ENCODE results near the gene ISG20L2. TPM values are rescaled to one million over a fixed set of nuclear protein-coding genes. Genes with fewer than 3 reads are reported as not detected.

ISG20L2 gene
- total RNA-seq, 2 donors from 2014 or later = 38.8 to 74.9 TPM

GRCh38 chr1:156748670-156749418 lies 20.3 kb upstream of the ISG20L2 start:
- peak overlapping the region; percentile 97 for H3K27ac Mint-ChIP-seq
- H3K27me3 Mint-ChIP-seq = no peaks in the 10 kb centered on the region
- peaks cover 75% of the 10 kb centered on the region for H3K36me3 Mint-ChIP-seq (ENCODE audit: low read depth)
- H3K9me3 Mint-ChIP-seq = no peaks in the 10 kb centered on the region
- peaks cover 20% of the 10 kb centered on the region for H3K4me1 Mint-ChIP-seq
- peak; percentile 30 for ATAC-seq (replicated peaks)
- H3K4me3 Mint-ChIP-seq = peak overlapping the region; percentile 97

GRCh38 chr1:156747742-156748669 lies 19.4 kb upstream of the ISG20L2 start:
- ATAC-seq (replicated peaks) = peak; percentile 0
- no peaks in the 10 kb centered on the region for H3K9me3 Mint-ChIP-seq
- H3K27me3 Mint-ChIP-seq = no peaks in the 10 kb centered on the region
- peaks cover 83% of the 10 kb centered on the region for H3K36me3 Mint-ChIP-seq (ENCODE audit: low read depth)
- H3K4me1 Mint-ChIP-seq = peaks cover 22% of the 10 kb centered on the region
- peak overlapping the region; percentile 97 for H3K27ac Mint-ChIP-seq
- H3K4me3 Mint-ChIP-seq = peak overlapping the region; percentile 97

GRCh38 chr1:156746728-156747631 lies 18.4 kb upstream of the ISG20L2 start:
- no peak for ATAC-seq (replicated peaks)
- no peaks in the 10 kb centered on the region for H3K27me3 Mint-ChIP-seq
- no peaks in the 10 kb centered on the region for H3K9me3 Mint-ChIP-seq
- peak overlapping the region; percentile 97 for H3K4me3 Mint-ChIP-seq
- peaks cover 22% of the 10 kb centered on the region for H3K4me1 Mint-ChIP-seq
- H3K36me3 Mint-ChIP-seq (ENCODE audit: low read depth) = peaks cover 91% of the 10 kb centered on the region
- peak overlapping the region; percentile 97 for H3K27ac Mint-ChIP-seq

- Mint-ChIP-seq H3K4me1 (peaks cover 25% of the 10 kb centered on the region), H3K27ac (peak overlapping the region; percentile 97), H3K27me3 (no peaks in the 10 kb centered on the region), H3K9me3 (no peaks in the 10 kb centered on the region), H3K36me3 (ENCODE audit: low read depth) (peaks cover 95% of the 10 kb centered on the region), H3K4me3 (peak overlapping the region; percentile 97)
- no peak for ATAC-seq (replicated peaks)
Observed at GRCh38 chr1:156746406-156746727, 17.8 kb upstream of the ISG20L2 start.

- Mint-ChIP-seq H3K27me3 (no peaks in the 10 kb centered on the region), H3K36me3 (ENCODE audit: low read depth) (peaks cover 99% of the 10 kb centered on the region), H3K4me1 (peaks cover 25% of the 10 kb centered on the region), H3K9me3 (no peaks in the 10 kb centered on the region), H3K4me3 (peak overlapping the region; percentile 97), H3K27ac (peak overlapping the region; percentile 97)
- no peak for ATAC-seq (replicated peaks)
Observed at GRCh38 chr1:156745881-156746280, 17.3 kb upstream of the ISG20L2 start.

- Mint-ChIP-seq H3K27ac (peak overlapping the region; percentile 97), H3K9me3 (no peaks in the 10 kb centered on the region), H3K4me1 (peaks cover 25% of the 10 kb centered on the region), H3K27me3 (no peaks in the 10 kb centered on the region), H3K36me3 (ENCODE audit: low read depth) (peaks cover 98% of the 10 kb centered on the region), H3K4me3 (peak overlapping the region; percentile 97)
- ATAC-seq (replicated peaks) = no peak
Observed at GRCh38 chr1:156744786-156745419, 16.3 kb upstream of the ISG20L2 start.

GRCh38 chr1:156744344-156744743 lies 15.8 kb upstream of the ISG20L2 start:
- Mint-ChIP-seq H3K27ac (peak overlapping the region; percentile 97), H3K4me1 (peaks cover 25% of the 10 kb centered on the region), H3K9me3 (no peaks in the 10 kb centered on the region), H3K27me3 (no peaks in the 10 kb centered on the region), H3K4me3 (peak overlapping the region; percentile 98), H3K36me3 (ENCODE audit: low read depth) (peaks cover 94% of the 10 kb centered on the region)
- no peak for ATAC-seq (replicated peaks)

GRCh38 chr1:156743367-156744302 lies 15.1 kb upstream of the ISG20L2 start:
- peak overlapping the region; percentile 98 for H3K4me3 Mint-ChIP-seq
- peak overlapping the region; percentile 88 for H3K27ac Mint-ChIP-seq
- H3K36me3 Mint-ChIP-seq (ENCODE audit: low read depth) = peaks cover 94% of the 10 kb centered on the region
- no peaks in the 10 kb centered on the region for H3K9me3 Mint-ChIP-seq
- peaks cover 32% of the 10 kb centered on the region for H3K4me1 Mint-ChIP-seq
- no peak for ATAC-seq (replicated peaks)
- no peaks in the 10 kb centered on the region for H3K27me3 Mint-ChIP-seq

- Mint-ChIP-seq H3K27me3 (no peaks in the 10 kb centered on the region), H3K36me3 (ENCODE audit: low read depth) (peaks cover 94% of the 10 kb centered on the region), H3K4me3 (peak overlapping the region; percentile 98), H3K4me1 (peaks cover 32% of the 10 kb centered on the region), H3K27ac (peak overlapping the region; percentile 88), H3K9me3 (no peaks in the 10 kb centered on the region)
- ATAC-seq (replicated peaks) = no peak
Observed at GRCh38 chr1:156742801-156743200, 14.2 kb upstream of the ISG20L2 start.

- Mint-ChIP-seq H3K36me3 (ENCODE audit: low read depth) (peaks cover 94% of the 10 kb centered on the region), H3K9me3 (no peaks in the 10 kb centered on the region), H3K4me3 (peak overlapping the region; percentile 98), H3K27ac (peak overlapping the region; percentile 88), H3K27me3 (no peaks in the 10 kb centered on the region), H3K4me1 (peaks cover 32% of the 10 kb centered on the region)
- ATAC-seq (replicated peaks) = peak; percentile 23
Observed at GRCh38 chr1:156742017-156742416, 13.5 kb upstream of the ISG20L2 start.

- Mint-ChIP-seq H3K9me3 (no peaks in the 10 kb centered on the region), H3K27me3 (no peaks in the 10 kb centered on the region), H3K4me1 (peaks cover 32% of the 10 kb centered on the region), H3K4me3 (peak overlapping the region; percentile 98), H3K36me3 (ENCODE audit: low read depth) (peaks cover 92% of the 10 kb centered on the region), H3K27ac (peak overlapping the region; percentile 88)
- peak; percentile 43 for ATAC-seq (replicated peaks)
Observed at GRCh38 chr1:156741481-156741983, 13.0 kb upstream of the ISG20L2 start.

- Mint-ChIP-seq H3K9me3 (no peaks in the 10 kb centered on the region), H3K27ac (peak within 1 kb of the TSS; percentile 88), H3K36me3 (ENCODE audit: low read depth) (peaks cover 92% of the 10 kb centered on the region), H3K27me3 (no peaks in the 10 kb centered on the region), H3K4me1 (peaks cover 28% of the 10 kb centered on the region), H3K4me3 (peak within 1 kb of the TSS; percentile 98)
- ATAC-seq (replicated peaks) = peak; percentile 84
Observed at GRCh38 chr1:156740741-156741480, 12.3 kb upstream of the ISG20L2 start, which contains the start of gene MRPL24. TSS of gene MRPL24 (minus strand) at chr1:156741088. CDS start at chr1:156738704, 2,384 bp downstream.
